Liver (tissue), 9 donors: Measurements from ENCODE around the gene ADAMTS4. TPM values are rescaled to one million over a fixed set of nuclear protein-coding genes. Genes with fewer than 3 reads are reported as not detected.

Experiments used
- DNase-seq: peaks from one replicate; pipeline ENCODE4 v3.0.0-alpha.2; 2017; ENCODE audit warnings: low spot score
- H3K27ac ChIP-seq, 2 donors: one replicate each; pipeline ENCODE4 v1.7.0; 2013; ENCODE audit warnings: inconsistent platforms in 2 of 2, low read length in 2 of 2, control low read depth in 1 of 2, low read depth in 1 of 2, mild to moderate bottlenecking in 1 of 2
- H3K27me3 ChIP-seq, 4 donors: one replicate each; pipeline versions ENCODE4 v1.6.1 to v1.7.0; 2013; ENCODE audit warnings: low read length in 3 of 4, inconsistent platforms in 1 of 4, mild to moderate bottlenecking in 1 of 4, moderate library complexity in 1 of 4; ENCODE audit not compliant: control insufficient read depth in 4 of 4, insufficient read depth in 4 of 4
- H3K36me3 ChIP-seq, 4 donors: one replicate each; pipeline versions ENCODE4 v1.6.1 to v1.7.0; 2013; ENCODE audit warnings: low read length in 3 of 4, mild to moderate bottlenecking in 3 of 4, low read depth in 1 of 4, moderate library complexity in 1 of 4; ENCODE audit not compliant: control insufficient read depth in 4 of 4, insufficient read depth in 3 of 4
- H3K4me1 ChIP-seq, 4 donors: one replicate each; pipeline versions ENCODE4 v1.6.1 to v1.7.0; 2013; ENCODE audit warnings: low read length in 3 of 4, mild to moderate bottlenecking in 3 of 4, moderate library complexity in 1 of 4; ENCODE audit not compliant: control insufficient read depth in 4 of 4, insufficient read depth in 4 of 4
- H3K4me3 ChIP-seq, 3 donors: one replicate each; pipeline versions ENCODE4 v1.6.1 to v1.7.0; 2013; ENCODE audit warnings: low read length in 3 of 3, control low read depth in 1 of 3, low read depth in 1 of 3, mild to moderate bottlenecking in 1 of 3
- H3K9ac ChIP-seq, 2 donors: one replicate each; pipeline ENCODE4 v1.7.0; 2013; ENCODE audit warnings: low read length in 2 of 2, mild to moderate bottlenecking in 2 of 2, moderate library complexity in 2 of 2, control low read depth in 1 of 2, low read depth in 1 of 2
- H3K9me3 ChIP-seq, 4 donors: one replicate each; pipeline versions ENCODE4 v1.6.1 to v1.7.0; 2013; ENCODE audit warnings: low read length in 3 of 4; ENCODE audit not compliant: control insufficient read depth in 4 of 4
- EGR1 ChIP-seq, 2 donors: IDR thresholded peaks; 2 replicates each; pipeline ENCODE4 v1.6.1; 2016 to 2018; ENCODE audit warnings: antibody characterized with exemption in 2 of 2, low read depth in 2 of 2
- FOXA1 ChIP-seq: IDR thresholded peaks from 2 replicates; pipeline ENCODE4 v1.6.1; 2016; ENCODE audit warnings: antibody characterized with exemption
- GABPA ChIP-seq, 2 donors: IDR thresholded peaks in 1 of 2; conservative IDR thresholded peaks in 1 of 2; 2 replicates each; pipeline ENCODE4 v1.6.1; 2016; ENCODE audit warnings: antibody characterized with exemption in 2 of 2, mild to moderate bottlenecking in 1 of 2, moderate library complexity in 1 of 2
- HNF4A ChIP-seq, 2 donors: conservative IDR thresholded peaks; 2 replicates each; pipeline ENCODE4 v1.6.1; 2016; ENCODE audit warnings: antibody characterized with exemption in 2 of 2, mild to moderate bottlenecking in 2 of 2
- HNF4G ChIP-seq: IDR thresholded peaks from 2 replicates; pipeline ENCODE4 v1.6.1; 2016; ENCODE audit warnings: antibody characterized with exemption
- JUND ChIP-seq, 2 donors: IDR thresholded peaks; 2 replicates each; pipeline ENCODE4 v1.6.1; 2016; ENCODE audit warnings: antibody characterized with exemption in 2 of 2
- NR2F2 ChIP-seq: IDR thresholded peaks from 2 replicates; pipeline ENCODE4 v1.6.1; 2016; ENCODE audit warnings: antibody characterized with exemption
- RAD21 ChIP-seq, 2 donors: IDR thresholded peaks; 2 replicates each; pipeline ENCODE4 v1.6.1; 2016; ENCODE audit warnings: antibody characterized with exemption in 2 of 2, mild to moderate bottlenecking in 2 of 2
- RXRA ChIP-seq, 2 donors: IDR thresholded peaks; 2 replicates each; pipeline ENCODE4 v1.6.1; 2017 to 2018; ENCODE audit warnings: antibody characterized with exemption in 2 of 2, mild to moderate bottlenecking in 1 of 2
- SP1 ChIP-seq: IDR thresholded peaks from 2 replicates; pipeline ENCODE4 v1.6.1; 2018; ENCODE audit warnings: antibody characterized with exemption, mild to moderate bottlenecking
- WGBS: extraction: QIAGEN DNeasy Blood & Tissue Kit; methylation state at CpG from one replicate; pipeline ENCODE4 v1.1.7; 2013; 5-methylcytosine and 5-hydroxymethylcytosine counted together
- polyA plus RNA-seq, 2 donors: library from polyadenylated mRNA; stranded (reverse) in 1 of 2; unstranded in 1 of 2; fragments of 200-250 nt in 1 of 2; fragments of >200 nt in 1 of 2; fragmentation: Nextera tagmentation in 1 of 2; extraction: Ambion mirVana in 1 of 2; gene quantifications; one replicate each; pipeline versions ENCODE4 v1.2.1 to v1.2.3, GENCODE V29; 2013 to 2015
- total RNA-seq, 2 donors: library from RNA; depleted of rRNA; stranded (reverse); fragments of >200 nt; gene quantifications; one replicate each; pipeline ENCODE4 v1.2.3, GENCODE V29; 2014
- TF ChIP-seq, protein P1 (sequence below): fragments of 150-350 bp; IDR thresholded peaks from 2 replicates; pipeline ENCODE4 v1.5.1; 2017; ENCODE audit warnings: improper control_type of control experiment, low read depth, low read length; ENCODE audit not compliant: missing input control
- TF ChIP-seq, protein P2 (sequence below): IDR thresholded peaks from 2 replicates; pipeline ENCODE4 v1.6.1; 2016; ENCODE audit warnings: antibody characterized with exemption
- TF ChIP-seq, protein P3 (sequence below): IDR thresholded peaks from 2 replicates; pipeline ENCODE4 v1.6.1; 2016; ENCODE audit warnings: antibody characterized with exemption, mild to moderate bottlenecking
- TF ChIP-seq, protein P4 (sequence below): IDR thresholded peaks from 2 replicates; pipeline ENCODE4 v1.6.1; 2016; ENCODE audit warnings: antibody characterized with exemption
- TF ChIP-seq, protein P5 (sequence below): IDR thresholded peaks from 2 replicates; pipeline ENCODE4 v1.6.1; 2016; ENCODE audit warnings: antibody characterized with exemption
- donor health status: healthy.
- donor health status: healthy.
- donor health status: healthy.
- donor health status: healthy.
- donor health status: healthy.

The ADAMTS4 gene
- total and polyA plus RNA-seq, 4 donors, result 0.21 to 2.2 (median 0.38) TPM

DNA sequence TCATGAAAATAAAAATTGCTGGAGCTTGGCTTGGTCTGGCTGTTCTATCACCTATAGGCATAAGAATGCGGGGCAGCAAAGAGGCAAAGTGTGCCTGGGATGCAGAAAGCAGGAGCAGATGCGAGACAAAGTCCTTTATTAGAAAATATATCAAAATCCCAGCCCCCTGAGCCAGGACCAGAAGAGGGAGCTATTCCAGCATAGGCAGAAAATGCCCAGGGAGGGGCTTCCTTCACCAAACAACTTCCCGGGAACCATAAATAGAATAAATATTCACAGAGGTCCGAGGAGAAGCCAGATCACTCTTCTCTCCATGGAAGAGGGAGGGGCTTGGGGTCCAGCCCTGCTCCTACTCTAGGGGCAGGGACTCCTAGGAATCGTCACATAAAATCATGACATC lies 27.7 kb downstream of the ADAMTS4 start:
- Histone ChIP-seq H3K9ac (no peak overlapping the region), H3K27ac (no peak overlapping the region), H3K36me3 (peaks cover 2 to 46% (median 31%) of the 10 kb centered on the region in 4 donors), H3K27me3 (no peaks in the 10 kb centered on the region), H3K4me1 (peaks cover 4 to 28% (median 22%) of the 10 kb centered on the region in 4 donors), H3K9me3 (no peaks in the 10 kb centered on the region), H3K4me3 (no peak overlapping the region)
- 73% methylated on average over 5 of the region's 5 CpGs for WGBS
- no peak for DNase-seq
- TF ChIP-seq, protein P1, sequence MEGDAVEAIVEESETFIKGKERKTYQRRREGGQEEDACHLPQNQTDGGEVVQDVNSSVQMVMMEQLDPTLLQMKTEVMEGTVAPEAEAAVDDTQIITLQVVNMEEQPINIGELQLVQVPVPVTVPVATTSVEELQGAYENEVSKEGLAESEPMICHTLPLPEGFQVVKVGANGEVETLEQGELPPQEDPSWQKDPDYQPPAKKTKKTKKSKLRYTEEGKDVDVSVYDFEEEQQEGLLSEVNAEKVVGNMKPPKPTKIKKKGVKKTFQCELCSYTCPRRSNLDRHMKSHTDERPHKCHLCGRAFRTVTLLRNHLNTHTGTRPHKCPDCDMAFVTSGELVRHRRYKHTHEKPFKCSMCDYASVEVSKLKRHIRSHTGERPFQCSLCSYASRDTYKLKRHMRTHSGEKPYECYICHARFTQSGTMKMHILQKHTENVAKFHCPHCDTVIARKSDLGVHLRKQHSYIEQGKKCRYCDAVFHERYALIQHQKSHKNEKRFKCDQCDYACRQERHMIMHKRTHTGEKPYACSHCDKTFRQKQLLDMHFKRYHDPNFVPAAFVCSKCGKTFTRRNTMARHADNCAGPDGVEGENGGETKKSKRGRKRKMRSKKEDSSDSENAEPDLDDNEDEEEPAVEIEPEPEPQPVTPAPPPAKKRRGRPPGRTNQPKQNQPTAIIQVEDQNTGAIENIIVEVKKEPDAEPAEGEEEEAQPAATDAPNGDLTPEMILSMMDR, result no peak

DNA sequence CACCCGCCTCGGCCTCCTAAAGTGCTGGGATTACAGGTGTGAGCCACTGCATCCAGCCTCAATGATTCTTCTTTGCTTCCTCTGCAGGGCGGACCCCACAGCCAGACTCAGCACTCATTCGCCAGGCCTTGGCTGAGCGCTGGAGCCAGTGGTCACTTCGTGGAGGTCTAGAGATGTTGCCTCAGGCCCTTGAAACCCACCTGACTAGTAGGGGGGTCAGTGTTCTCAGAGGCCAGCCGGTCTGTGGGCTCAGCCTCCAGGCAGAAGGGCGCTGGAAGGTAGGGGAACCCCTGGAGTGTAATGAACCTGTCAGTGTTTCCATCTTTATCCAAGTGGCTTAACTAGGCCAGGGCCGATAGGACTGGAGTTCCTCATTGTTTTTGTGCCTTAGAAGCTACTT lies 29.9 kb downstream of the ADAMTS4 start:
- TF ChIP-seq, protein P2, sequence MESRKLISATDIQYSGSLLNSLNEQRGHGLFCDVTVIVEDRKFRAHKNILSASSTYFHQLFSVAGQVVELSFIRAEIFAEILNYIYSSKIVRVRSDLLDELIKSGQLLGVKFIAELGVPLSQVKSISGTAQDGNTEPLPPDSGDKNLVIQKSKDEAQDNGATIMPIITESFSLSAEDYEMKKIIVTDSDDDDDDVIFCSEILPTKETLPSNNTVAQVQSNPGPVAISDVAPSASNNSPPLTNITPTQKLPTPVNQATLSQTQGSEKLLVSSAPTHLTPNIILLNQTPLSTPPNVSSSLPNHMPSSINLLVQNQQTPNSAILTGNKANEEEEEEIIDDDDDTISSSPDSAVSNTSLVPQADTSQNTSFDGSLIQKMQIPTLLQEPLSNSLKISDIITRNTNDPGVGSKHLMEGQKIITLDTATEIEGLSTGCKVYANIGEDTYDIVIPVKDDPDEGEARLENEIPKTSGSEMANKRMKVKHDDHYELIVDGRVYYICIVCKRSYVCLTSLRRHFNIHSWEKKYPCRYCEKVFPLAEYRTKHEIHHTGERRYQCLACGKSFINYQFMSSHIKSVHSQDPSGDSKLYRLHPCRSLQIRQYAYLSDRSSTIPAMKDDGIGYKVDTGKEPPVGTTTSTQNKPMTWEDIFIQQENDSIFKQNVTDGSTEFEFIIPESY, result no peak
- TF ChIP-seq, protein P3, sequence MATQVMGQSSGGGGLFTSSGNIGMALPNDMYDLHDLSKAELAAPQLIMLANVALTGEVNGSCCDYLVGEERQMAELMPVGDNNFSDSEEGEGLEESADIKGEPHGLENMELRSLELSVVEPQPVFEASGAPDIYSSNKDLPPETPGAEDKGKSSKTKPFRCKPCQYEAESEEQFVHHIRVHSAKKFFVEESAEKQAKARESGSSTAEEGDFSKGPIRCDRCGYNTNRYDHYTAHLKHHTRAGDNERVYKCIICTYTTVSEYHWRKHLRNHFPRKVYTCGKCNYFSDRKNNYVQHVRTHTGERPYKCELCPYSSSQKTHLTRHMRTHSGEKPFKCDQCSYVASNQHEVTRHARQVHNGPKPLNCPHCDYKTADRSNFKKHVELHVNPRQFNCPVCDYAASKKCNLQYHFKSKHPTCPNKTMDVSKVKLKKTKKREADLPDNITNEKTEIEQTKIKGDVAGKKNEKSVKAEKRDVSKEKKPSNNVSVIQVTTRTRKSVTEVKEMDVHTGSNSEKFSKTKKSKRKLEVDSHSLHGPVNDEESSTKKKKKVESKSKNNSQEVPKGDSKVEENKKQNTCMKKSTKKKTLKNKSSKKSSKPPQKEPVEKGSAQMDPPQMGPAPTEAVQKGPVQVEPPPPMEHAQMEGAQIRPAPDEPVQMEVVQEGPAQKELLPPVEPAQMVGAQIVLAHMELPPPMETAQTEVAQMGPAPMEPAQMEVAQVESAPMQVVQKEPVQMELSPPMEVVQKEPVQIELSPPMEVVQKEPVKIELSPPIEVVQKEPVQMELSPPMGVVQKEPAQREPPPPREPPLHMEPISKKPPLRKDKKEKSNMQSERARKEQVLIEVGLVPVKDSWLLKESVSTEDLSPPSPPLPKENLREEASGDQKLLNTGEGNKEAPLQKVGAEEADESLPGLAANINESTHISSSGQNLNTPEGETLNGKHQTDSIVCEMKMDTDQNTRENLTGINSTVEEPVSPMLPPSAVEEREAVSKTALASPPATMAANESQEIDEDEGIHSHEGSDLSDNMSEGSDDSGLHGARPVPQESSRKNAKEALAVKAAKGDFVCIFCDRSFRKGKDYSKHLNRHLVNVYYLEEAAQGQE, result no peak
- no peak for TF ChIP-seq RAD21 (IDR thresholded peaks at IDR 0.05)
- TF ChIP-seq EGR1 (IDR thresholded peaks at IDR 0.05; ENCODE audit: low read depth in 2 of 2), result no peak
- TF ChIP-seq HNF4G, result no peak
- TF ChIP-seq, protein P1, result no peak
- no peak for TF ChIP-seq NR2F2
- TF ChIP-seq GABPA (IDR thresholded peaks at IDR 0.05 in 1 of 2, conservative IDR thresholded peaks at IDR 0.05 in 1 of 2), result no peak
- TF ChIP-seq, protein P4, sequence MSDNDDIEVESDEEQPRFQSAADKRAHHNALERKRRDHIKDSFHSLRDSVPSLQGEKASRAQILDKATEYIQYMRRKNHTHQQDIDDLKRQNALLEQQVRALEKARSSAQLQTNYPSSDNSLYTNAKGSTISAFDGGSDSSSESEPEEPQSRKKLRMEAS, result no peak
- no peak for TF ChIP-seq JUND (IDR thresholded peaks at IDR 0.05)
- no peak for TF ChIP-seq FOXA1
- no peak for TF ChIP-seq SP1
- TF ChIP-seq, protein P5, sequence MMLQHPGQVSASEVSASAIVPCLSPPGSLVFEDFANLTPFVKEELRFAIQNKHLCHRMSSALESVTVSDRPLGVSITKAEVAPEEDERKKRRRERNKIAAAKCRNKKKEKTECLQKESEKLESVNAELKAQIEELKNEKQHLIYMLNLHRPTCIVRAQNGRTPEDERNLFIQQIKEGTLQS, result no peak
- no peak for TF ChIP-seq HNF4A (conservative IDR thresholded peaks at IDR 0.05)
- TF ChIP-seq RXRA (IDR thresholded peaks at IDR 0.05), result no peak
- Histone ChIP-seq H3K36me3 (peaks cover 2 to 44% (median 29%) of the 10 kb centered on the region in 4 donors), H3K27ac (no peak overlapping the region), H3K9ac (no peak overlapping the region), H3K4me3 (no peak overlapping the region), H3K9me3 (no peaks in the 10 kb centered on the region), H3K27me3 (no peaks in the 10 kb centered on the region), H3K4me1 (peaks cover 4 to 37% (median 28%) of the 10 kb centered on the region in 4 donors)
- DNase-seq, result no peak
- 95% methylated on average over 9 of the region's 9 CpGs for WGBS
